ENCODE measurements around the gene ZNF48.

Gene ZNF48

GRCh38 chr16:30429678-30430427 lies 34.6 kb downstream of the ZNF48 start, which contains the start of gene DCTPP1:
Gene DCTPP1 (minus strand): TSS chr16:30430030. CDS start chr16:30429980, 50 bp downstream.
- H3K4me3 ChIP-seq (ENCODE audit: low read length), result peak within 1 kb of the TSS; percentile 90
- H3K79me2 ChIP-seq (ENCODE audit: low read length), result peaks cover 34% of the 10 kb centered on the region
- peak; percentile 100 for DNase-seq
- H3K4me1 ChIP-seq (ENCODE audit: low read length), result peaks cover 6% of the 10 kb centered on the region
- H4K20me1 ChIP-seq (ENCODE audit: insufficient read depth, low read length), result no peaks in the 10 kb centered on the region
- no peaks in the 10 kb centered on the region for H3K9me3 ChIP-seq (replicated peaks; ENCODE audit: insufficient read depth, low read length)
- H3K4me2 ChIP-seq (ENCODE audit: low read depth, low read length), result peak within 1 kb of the TSS; percentile 91
- peak within 1 kb of the TSS; percentile 32; the same call in 1 of the 2 replicates for H3K27ac ChIP-seq (ENCODE audit: low read length)
- H3K9ac ChIP-seq (ENCODE audit: low read length), result peak within 1 kb of the TSS; percentile 86
- no peaks in the 10 kb centered on the region for H3K9me2 ChIP-seq (replicated peaks; ENCODE audit: insufficient read depth, low read length)
- H3K36me3 ChIP-seq (replicated peaks; ENCODE audit: insufficient read depth, low read length), result 0 out of 2 replicates have a peak, but pooled peaks cover 5% of the 10 kb centered on the region
- TF ChIP-seq EZH2phosphoT487 (IDR thresholded peaks at IDR 0.05; ENCODE audit: low read length) (no peak), CTCF (IDR thresholded peaks at IDR 0.05; ENCODE audit: low read length) (peak; percentile 88)
- H2AFZ ChIP-seq (ENCODE audit: low read length), result peak within 1 kb of the TSS; percentile 97
- H3K27me3 ChIP-seq (replicated peaks; ENCODE audit: insufficient read depth, low read length), result no peaks in the 10 kb centered on the region
- H3F3A ChIP-seq (ENCODE audit: insufficient read depth, low read length), result peaks cover 5% of the 10 kb centered on the region

- H3K36me3 ChIP-seq (replicated peaks; ENCODE audit: insufficient read depth, low read length), result 0 out of 2 replicates have a peak, but pooled peaks cover 5% of the 10 kb centered on the region
- no peak overlapping the region for H3K9ac ChIP-seq (ENCODE audit: low read length)
- H3K27me3 ChIP-seq (replicated peaks; ENCODE audit: insufficient read depth, low read length), result no peaks in the 10 kb centered on the region
- H2AFZ ChIP-seq (ENCODE audit: low read length), result peak overlapping the region; percentile 97
- no peaks in the 10 kb centered on the region for H4K20me1 ChIP-seq (ENCODE audit: insufficient read depth, low read length)
- TF ChIP-seq EZH2 (optimal IDR thresholded peaks at IDR 0.05; ENCODE audit: low read depth, low read length), result no peak
- TF ChIP-seq EZH2phosphoT487 (IDR thresholded peaks at IDR 0.05; ENCODE audit: low read length), result no peak
- TF ChIP-seq CTCF (IDR thresholded peaks at IDR 0.05; ENCODE audit: low read length), result no peak; the same call in 1 of the 2 replicates
- H3K4me3 ChIP-seq (ENCODE audit: low read length), result peak overlapping the region; percentile 24; the same call in 1 of the 2 replicates
- no peak for DNase-seq
- H3K27ac ChIP-seq (ENCODE audit: low read length), result peak overlapping the region; percentile 17; the same call in 1 of the 2 replicates
- peak overlapping the region; percentile 52; the same call in 1 of the 2 replicates for H3K4me2 ChIP-seq (ENCODE audit: low read depth, low read length)
- H3K9me2 ChIP-seq (replicated peaks; ENCODE audit: insufficient read depth, low read length), result no peaks in the 10 kb centered on the region
- peaks cover 6% of the 10 kb centered on the region for H3K4me1 ChIP-seq (ENCODE audit: low read length)
- no peaks in the 10 kb centered on the region for H3K9me3 ChIP-seq (replicated peaks; ENCODE audit: insufficient read depth, low read length)
- H3K79me2 ChIP-seq (ENCODE audit: low read length), result peaks cover 32% of the 10 kb centered on the region
- H3F3A ChIP-seq (ENCODE audit: insufficient read depth, low read length), result peaks cover 5% of the 10 kb centered on the region
These were observed 35.3 kb downstream of the ZNF48 start for GRCh38 chr16:30430428-30430970.

- H3K36me3 ChIP-seq (replicated peaks; ENCODE audit: insufficient read depth, low read length), result no peaks in the 10 kb centered on the region
- no peaks in the 10 kb centered on the region for H3K27me3 ChIP-seq (replicated peaks; ENCODE audit: insufficient read depth, low read length)
- no peak overlapping the region for H3K9ac ChIP-seq (ENCODE audit: low read length)
- H3K27ac ChIP-seq (ENCODE audit: low read length), result no peak overlapping the region
- H2AFZ ChIP-seq (ENCODE audit: low read length), result no peak overlapping the region
- H3K9me3 ChIP-seq (replicated peaks; ENCODE audit: insufficient read depth, low read length), result no peaks in the 10 kb centered on the region
- H3F3A ChIP-seq (ENCODE audit: insufficient read depth, low read length), result peaks cover 5% of the 10 kb centered on the region
- no peak overlapping the region for H3K4me3 ChIP-seq (ENCODE audit: low read length)
- TF ChIP-seq EZH2 (optimal IDR thresholded peaks at IDR 0.05; ENCODE audit: low read depth, low read length), result no peak
- no peak for TF ChIP-seq EZH2phosphoT487 (IDR thresholded peaks at IDR 0.05; ENCODE audit: low read length)
- no peak for TF ChIP-seq CTCF (IDR thresholded peaks at IDR 0.05; ENCODE audit: low read length)
- H3K79me2 ChIP-seq (ENCODE audit: low read length), result peaks cover under 1% of the 10 kb centered on the region
- H3K4me1 ChIP-seq (ENCODE audit: low read length), result peaks cover 6% of the 10 kb centered on the region
- H3K9me2 ChIP-seq (replicated peaks; ENCODE audit: insufficient read depth, low read length), result no peaks in the 10 kb centered on the region
- H4K20me1 ChIP-seq (ENCODE audit: insufficient read depth, low read length), result no peaks in the 10 kb centered on the region
- no peak for DNase-seq
- H3K4me2 ChIP-seq (ENCODE audit: low read depth, low read length), result no peak overlapping the region
These were observed 39.6 kb downstream of the ZNF48 start for GRCh38 chr16:30434852-30435251.
